ENCODE measurements around the gene DGKE. TPM values are rescaled to one million over a fixed set of nuclear protein-coding genes. Genes with fewer than 3 reads are reported as not detected.

Gene DGKE
- total RNA-seq, 1 experiment from 2014 or later = 10.0 TPM

GRCh38 chr17:56815711-56816110, 18.2 kb upstream of the DGKE start:
- BruUV-seq (replicated peaks) = no TSS peak
- no peak for DNase-seq (ENCODE audit: low spot score)

GRCh38 chr17:56817066-56817465, 16.9 kb upstream of the DGKE start:
- POLR2A ChIA-PET (ENCODE audit: low non-redundant PET) = no interaction called here
- Histone ChIP-seq H3K36me3 (ENCODE audit: insufficient read depth, low read length, poor library complexity, severe bottlenecking) (no peaks in the 10 kb centered on the region), H3K27ac (ENCODE audit: low read depth, low read length, poor library complexity, severe bottlenecking) (no peak overlapping the region), H3K4me3 (ENCODE audit: low read depth, low read length, poor library complexity, severe bottlenecking) (no peak overlapping the region), H3K9me3 (ENCODE audit: low read depth, low read length, poor library complexity, severe bottlenecking) (no peaks in the 10 kb centered on the region), H3K27me3 (replicated peaks; ENCODE audit: insufficient read depth, low read depth, low read length, poor library complexity) (no peaks in the 10 kb centered on the region), H3K4me1 (ENCODE audit: insufficient read depth, low read length, poor library complexity, severe bottlenecking) (no peaks in the 10 kb centered on the region)
- TF ChIP-seq CTCF (conservative IDR thresholded peaks at IDR 0.05; ENCODE audit: low read depth, low read length) (no peak), EZH2 (IDR thresholded peaks at IDR 0.05; ENCODE audit: borderline replicate concordance, low read depth, low read length, poor library complexity, severe bottlenecking) (no peak)
- no TSS peak for BruUV-seq (replicated peaks)
- intact Hi-C loops (cut with micrococcal nuclease; ENCODE audit: unreplicated experiment) = no loop called here
- CTCF ChIA-PET = no interaction called here
- no peak for DNase-seq (ENCODE audit: low spot score)

More at GRCh38 chr17:56815711-56816110, 18.2 kb upstream of the DGKE start:
- TF ChIP-seq CTCF (conservative IDR thresholded peaks at IDR 0.05; ENCODE audit: low read depth, low read length) (no peak), EZH2 (IDR thresholded peaks at IDR 0.05; ENCODE audit: borderline replicate concordance, low read depth, low read length, poor library complexity, severe bottlenecking) (no peak)
- no peaks in the 10 kb centered on the region for H3K27me3 ChIP-seq (replicated peaks; ENCODE audit: insufficient read depth, low read depth, low read length, poor library complexity)
- H3K4me1 ChIP-seq (ENCODE audit: insufficient read depth, low read length, poor library complexity, severe bottlenecking) = no peaks in the 10 kb centered on the region
- intact Hi-C loops (cut with micrococcal nuclease; ENCODE audit: unreplicated experiment) = no loop called here
- no peaks in the 10 kb centered on the region for H3K36me3 ChIP-seq (ENCODE audit: insufficient read depth, low read length, poor library complexity, severe bottlenecking)
- H3K27ac ChIP-seq (ENCODE audit: low read depth, low read length, poor library complexity, severe bottlenecking) = no peak overlapping the region
- POLR2A ChIA-PET (ENCODE audit: low non-redundant PET) = no interaction called here
- no peak overlapping the region for H3K4me3 ChIP-seq (ENCODE audit: low read depth, low read length, poor library complexity, severe bottlenecking)
- CTCF ChIA-PET = no interaction called here
- no peaks in the 10 kb centered on the region for H3K9me3 ChIP-seq (ENCODE audit: low read depth, low read length, poor library complexity, severe bottlenecking)

GRCh38 chr17:56819030-56819429, 14.9 kb upstream of the DGKE start:
- TF ChIP-seq CTCF (conservative IDR thresholded peaks at IDR 0.05; ENCODE audit: low read depth, low read length) (no peak), EZH2 (IDR thresholded peaks at IDR 0.05; ENCODE audit: borderline replicate concordance, low read depth, low read length, poor library complexity, severe bottlenecking) (no peak)
- Histone ChIP-seq H3K4me1 (ENCODE audit: insufficient read depth, low read length, poor library complexity, severe bottlenecking) (no peaks in the 10 kb centered on the region), H3K9me3 (ENCODE audit: low read depth, low read length, poor library complexity, severe bottlenecking) (no peaks in the 10 kb centered on the region), H3K4me3 (ENCODE audit: low read depth, low read length, poor library complexity, severe bottlenecking) (no peak overlapping the region), H3K36me3 (ENCODE audit: insufficient read depth, low read length, poor library complexity, severe bottlenecking) (no peaks in the 10 kb centered on the region), H3K27me3 (replicated peaks; ENCODE audit: insufficient read depth, low read depth, low read length, poor library complexity) (no peaks in the 10 kb centered on the region), H3K27ac (ENCODE audit: low read depth, low read length, poor library complexity, severe bottlenecking) (no peak overlapping the region)
- no peak for DNase-seq (ENCODE audit: low spot score)
- BruUV-seq (replicated peaks) = no TSS peak
- ChIA-PET CTCF (interaction anchor here (1.0 kb wide), 2 partner anchors 34 to 120 kb away, joined by 3 to 7 read pairs; no protein-coding TSS in a partner anchor), POLR2A (ENCODE audit: low non-redundant PET) (no interaction called here)
- intact Hi-C loops (cut with micrococcal nuclease; ENCODE audit: unreplicated experiment) = loop anchor here (1.0 kb wide), 1 partner anchor 121 kb away; no protein-coding TSS in a partner anchor

Measured in A673 (cell line).